GM12874 (cell line): ENCODE measurements around the gene XKR8.

Experiments
- CTCF ChIP-seq: IDR thresholded peaks from 2 replicates; pipeline ENCODE4 v1.5.1; 2011; ENCODE audit warnings: low read depth, mild to moderate bottlenecking, control low read depth, low read length, moderate library complexity; ENCODE audit not compliant: insufficient read depth

Gene XKR8

DNA sequence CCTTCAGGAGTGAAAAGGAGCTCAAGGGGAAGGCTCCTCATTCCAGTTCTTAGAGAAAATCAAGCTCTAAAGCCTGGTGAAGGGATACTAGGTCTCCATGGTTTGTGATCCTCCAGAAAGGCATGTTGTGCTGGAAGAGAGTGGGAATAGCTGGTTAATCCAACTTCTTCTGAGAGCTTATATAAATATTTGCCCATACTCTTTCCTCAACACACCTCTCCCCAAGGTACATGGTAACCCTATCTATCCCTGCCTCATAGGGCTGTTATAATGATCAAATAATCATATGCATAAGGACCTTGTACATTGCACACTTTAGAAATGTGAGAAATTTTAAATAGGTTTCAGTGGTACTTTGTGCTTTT, 14.6 kb downstream of the XKR8 start:
- no peak for TF ChIP-seq CTCF

DNA sequence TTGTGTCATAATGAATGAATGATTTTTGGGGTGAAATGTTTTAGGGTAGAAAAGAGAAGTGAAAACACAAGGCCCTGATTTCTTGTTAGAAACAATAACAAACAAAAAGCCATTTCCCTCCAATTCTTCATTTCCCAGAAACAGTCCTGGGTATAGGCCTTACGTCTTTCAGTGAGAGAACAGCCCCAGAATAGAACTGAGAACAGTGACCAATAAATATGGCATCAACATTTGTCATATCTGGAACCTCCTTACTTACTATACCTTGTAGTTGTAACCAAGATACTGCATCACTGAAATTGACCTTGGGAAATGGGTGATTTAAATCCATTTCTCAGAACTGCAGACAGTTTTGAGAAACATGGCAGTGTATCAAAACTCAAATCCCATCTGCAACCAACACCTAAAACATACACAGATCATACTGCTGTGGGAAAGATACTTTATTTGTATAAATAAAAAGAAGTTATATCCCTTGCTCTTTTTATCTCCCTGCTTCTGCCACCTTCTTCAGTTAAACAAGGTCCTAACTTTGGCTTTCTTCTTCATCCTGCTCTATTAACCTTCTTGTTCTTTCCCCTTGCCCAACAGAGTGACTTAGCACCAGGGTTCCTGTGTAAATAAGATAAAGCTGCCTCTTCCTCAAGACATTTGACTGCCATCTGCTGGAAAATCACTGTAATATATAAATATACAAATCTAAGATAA, 19.5 kb downstream of the XKR8 start:
- TF ChIP-seq CTCF: 0 out of 2 replicates have a peak, but pooled peaks have one; percentile 1

- 0 out of 2 replicates have a peak, but pooled peaks have one; percentile 0 for TF ChIP-seq CTCF
Observed at GRCh38 chr1:27979859-27980201, 20.1 kb downstream of the XKR8 start.

DNA sequence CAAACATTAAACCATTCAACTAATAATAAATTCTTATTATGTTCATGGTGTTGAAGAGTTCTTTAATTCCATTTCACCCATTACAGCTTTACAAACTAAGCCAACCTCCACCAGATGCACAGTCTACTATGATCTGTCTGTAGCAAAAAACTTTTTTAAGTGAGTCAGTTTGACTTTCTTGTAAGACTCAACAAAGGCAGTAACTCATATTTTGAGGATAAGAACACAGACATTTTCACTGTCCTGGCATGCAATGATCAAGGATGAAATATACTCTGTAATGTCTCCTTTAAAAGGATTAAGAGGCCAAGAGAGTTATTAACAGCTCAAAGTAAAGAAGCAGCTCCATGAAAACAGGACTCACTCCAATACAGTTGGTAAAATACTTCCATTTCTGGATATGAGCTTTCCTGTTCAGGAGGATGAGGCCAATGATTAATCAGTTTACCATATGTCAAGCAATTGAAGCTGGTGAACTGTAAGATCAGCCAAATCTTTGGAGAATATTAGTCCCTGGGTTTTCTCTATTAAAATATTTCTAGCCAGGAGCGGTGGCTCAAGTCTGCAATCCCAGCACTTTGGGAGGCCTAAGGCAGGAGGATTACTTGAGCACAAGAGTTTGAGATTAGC, 20.6 kb downstream of the XKR8 start:
- TF ChIP-seq CTCF: no peak

DNA sequence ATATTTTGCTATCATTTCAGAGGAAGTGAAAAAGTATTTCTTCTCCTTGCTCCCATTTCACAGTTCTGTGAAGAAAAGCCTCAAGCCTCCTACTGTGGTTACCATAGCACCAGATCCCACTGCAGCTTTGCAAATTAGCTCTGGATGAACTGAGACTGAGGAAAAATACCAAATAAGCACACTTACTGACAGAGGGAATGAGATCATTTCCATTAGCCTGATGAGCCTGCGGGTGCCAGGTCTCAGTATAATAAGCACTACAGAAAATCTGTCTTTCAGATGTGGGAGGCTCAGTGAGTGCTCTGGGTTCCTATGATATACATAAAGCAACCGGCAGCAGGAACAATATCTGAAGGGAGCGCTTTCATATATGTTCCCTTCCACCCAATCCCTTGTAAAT, 21.4 kb downstream of the XKR8 start:
- TF ChIP-seq CTCF: no peak

DNA sequence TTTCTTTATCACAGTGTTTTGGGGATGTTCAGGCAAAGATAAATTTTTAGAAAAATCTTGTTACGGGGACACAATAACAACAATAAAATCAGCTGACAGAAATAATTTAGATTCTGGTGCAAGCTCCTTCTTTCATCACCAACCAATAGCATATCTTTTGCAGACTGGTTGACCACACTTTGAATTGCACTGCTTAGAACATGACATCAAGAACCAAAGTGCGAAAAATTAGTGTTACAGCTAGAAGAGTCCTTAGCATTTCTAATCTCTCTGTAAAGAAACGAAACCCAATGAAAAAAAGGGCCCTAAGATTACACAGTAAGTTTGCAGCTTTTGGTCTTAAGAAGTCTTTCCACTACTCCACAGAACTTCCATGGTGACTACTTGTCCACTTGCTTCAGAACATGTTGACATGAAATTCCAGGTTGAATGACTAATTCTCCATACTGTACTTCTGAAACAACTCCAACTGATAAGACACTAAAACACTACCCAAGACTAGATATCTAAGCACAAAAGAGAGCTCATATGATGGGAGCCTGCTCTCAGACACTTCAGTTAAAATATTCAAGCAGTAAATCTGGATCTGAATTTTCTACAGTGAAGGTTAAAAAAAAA, 31.3 kb downstream of the XKR8 start:
- TF ChIP-seq CTCF: no peak

- TF ChIP-seq CTCF: no peak
Observed at GRCh38 chr1:27992276-27992675, 32.5 kb downstream of the XKR8 start.
